GM18870 (cell line): ENCODE data around the gene HACD3.

Experiments
- ATAC-seq: cut with Tn5 transposase; IDR thresholded peaks from one replicate; pipeline ENCODE4 v1.9.1; 2021; ENCODE audit warnings: moderate library complexity; ENCODE audit not compliant: unreplicated experiment

The HACD3 gene

DNA sequence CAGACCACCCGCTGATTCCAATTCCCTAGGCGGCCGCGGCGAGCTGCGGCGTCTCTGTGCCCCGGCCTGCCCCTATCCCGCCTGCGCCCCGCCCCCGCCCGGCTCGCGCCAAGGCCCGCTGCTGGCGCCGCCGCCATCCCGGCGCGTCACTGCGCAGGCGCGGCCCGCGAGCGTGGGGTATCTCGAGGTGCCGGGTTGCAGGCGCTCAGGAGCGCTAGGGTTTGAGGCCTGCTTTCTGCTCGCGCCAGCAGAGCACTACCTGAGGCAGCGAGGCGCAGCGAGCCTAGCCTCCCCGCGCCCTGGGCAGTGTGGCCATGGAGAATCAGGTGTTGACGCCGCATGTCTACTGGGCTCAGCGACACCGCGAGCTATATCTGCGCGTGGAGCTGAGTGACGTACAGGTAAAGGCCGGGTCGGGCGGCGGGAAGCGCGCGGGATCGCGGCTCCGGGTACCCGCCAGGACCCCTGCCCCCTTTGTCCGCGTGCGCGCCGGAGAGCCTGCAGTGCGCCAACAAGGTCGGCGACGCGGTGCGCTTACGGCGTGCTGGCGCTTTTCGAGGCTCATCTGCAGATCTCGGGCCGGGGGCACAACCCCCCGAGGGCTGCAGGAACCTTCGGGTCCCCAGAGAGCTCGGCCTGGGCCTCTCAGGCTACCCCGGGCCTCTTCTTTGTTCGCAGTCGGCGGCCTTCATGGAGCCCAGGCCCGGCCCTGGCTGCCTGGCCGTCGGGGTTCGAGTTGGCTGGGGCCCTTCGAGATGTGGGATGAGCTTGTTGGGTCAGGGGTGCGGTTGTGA is at the start of gene HACD3:
Gene HACD3, plus strand, starts transcription at position 146 of the 794 bp plus-strand sequence. Its CDS starts 169 bp downstream, at position 315.
- peak; percentile 51 for ATAC-seq

GRCh38 chr15:65484876-65485275 is 45.4 kb upstream of the HACD3 start:
- ATAC-seq, result no peak

DNA sequence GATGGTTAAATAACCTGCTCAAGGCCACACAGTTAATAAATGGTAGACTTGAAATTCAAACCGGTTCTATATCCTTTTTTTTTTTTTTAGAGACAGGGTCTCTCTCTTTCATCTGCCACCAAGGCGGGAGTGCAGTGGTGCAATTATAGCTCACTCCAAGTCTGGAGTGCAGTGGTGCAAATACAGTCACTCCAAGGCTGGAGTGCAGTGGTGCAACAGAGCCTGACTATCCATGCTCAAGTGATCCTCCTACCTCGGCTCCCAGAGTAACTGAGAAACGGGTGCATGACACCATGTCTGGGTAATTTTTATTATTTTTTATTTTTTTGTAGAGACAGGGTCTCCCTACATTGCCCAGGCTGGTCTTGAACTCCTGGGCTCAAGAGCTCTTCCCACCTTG is 36.2 kb upstream of the HACD3 start:
- no peak for ATAC-seq

- no peak for ATAC-seq
These were observed 20.9 kb upstream of the HACD3 start for GRCh38 chr15:65509321-65509720.

DNA sequence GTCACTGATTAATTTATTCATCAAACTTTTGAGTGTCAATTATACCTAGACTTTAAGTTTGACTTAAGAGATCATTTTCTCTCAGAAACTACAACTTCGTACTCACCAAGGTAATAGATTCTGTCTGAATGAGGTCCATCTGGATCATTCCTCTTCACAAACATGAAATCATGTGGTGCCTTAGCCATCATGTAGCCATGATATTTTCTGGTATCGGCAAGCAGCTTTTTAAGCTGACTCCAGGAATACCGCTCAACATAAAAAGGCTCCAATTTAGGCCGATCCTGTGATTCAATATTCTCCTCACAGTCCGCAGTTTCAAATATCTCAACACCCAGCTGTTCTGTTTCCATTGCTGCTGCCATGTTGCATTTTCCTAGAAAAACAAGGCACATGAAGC is 18.1 kb upstream of the HACD3 start:
- ATAC-seq, result no peak

DNA sequence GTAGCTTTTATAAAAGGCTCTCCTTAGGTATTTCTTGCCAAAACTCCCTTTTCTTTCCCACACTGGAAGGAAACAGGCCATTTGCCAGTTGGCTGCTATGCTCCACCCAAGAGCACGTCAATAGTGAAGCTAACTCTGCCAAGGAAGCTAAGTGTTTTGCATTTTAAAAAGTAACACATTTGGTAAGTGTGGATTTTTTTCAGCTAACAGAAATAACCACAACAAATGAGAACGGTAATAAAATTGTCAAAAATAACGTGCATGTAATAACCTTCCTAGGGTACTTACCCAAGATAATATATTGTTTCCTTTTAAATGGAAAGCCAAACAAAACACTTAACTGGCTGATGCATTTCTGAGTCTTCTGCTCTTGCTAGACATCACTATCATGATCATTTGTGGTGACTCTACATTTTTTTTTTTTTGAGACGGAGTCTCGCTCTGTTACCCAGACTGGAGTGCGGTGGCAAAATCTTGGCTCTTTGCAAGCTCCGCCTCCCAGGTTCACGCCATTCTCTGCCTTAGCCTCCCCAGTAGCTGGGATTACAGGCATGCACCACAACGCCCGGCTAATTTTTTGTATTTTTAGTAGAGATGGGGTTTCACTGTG is 17.4 kb upstream of the HACD3 start:
- ATAC-seq, result no peak

- peak; percentile 78 for ATAC-seq
These were observed 13.0 kb upstream of the HACD3 start, which contains the start of gene DPP8 for GRCh38 chr15:65516997-65517865. Gene DPP8, minus strand, starts transcription at chr15:65517689. Its CDS starts 5,136 bp downstream, at chr15:65512553.

GRCh38 chr15:65517866-65518207 is 12.4 kb upstream of the HACD3 start:
- no peak for ATAC-seq

DNA sequence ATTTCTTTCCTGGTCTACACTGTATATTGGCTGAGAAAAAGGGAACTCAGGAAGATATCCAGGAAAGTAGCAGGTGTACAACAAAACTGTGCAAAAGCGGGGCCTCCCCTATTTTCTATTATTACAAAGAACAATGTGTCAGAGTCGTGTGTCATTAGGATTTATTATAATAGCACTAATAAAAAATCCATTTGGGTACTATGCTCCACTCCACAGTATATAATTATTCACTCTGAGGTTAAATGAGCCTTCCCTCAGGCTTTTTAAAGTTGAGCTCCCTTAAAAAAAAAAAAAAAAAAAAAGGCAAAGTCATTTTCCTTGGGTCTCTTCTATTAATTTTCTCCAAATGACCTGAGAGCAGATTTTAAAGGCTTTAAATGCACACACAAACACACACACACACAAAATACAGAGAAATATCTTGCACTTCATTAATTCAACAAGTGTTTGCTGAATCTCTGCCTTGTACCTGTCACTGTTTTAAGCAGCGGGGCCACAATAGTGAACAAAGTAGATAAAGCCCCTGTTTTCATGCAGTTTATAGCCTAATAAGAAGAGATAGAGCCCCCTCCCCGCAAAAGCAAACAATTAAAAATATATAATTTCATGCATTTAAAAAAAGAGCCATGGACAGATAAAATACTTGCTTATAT is 11.5 kb upstream of the HACD3 start:
- ATAC-seq, result no peak

GRCh38 chr15:65521350-65521749 is 8.9 kb upstream of the HACD3 start:
- no peak for ATAC-seq

DNA sequence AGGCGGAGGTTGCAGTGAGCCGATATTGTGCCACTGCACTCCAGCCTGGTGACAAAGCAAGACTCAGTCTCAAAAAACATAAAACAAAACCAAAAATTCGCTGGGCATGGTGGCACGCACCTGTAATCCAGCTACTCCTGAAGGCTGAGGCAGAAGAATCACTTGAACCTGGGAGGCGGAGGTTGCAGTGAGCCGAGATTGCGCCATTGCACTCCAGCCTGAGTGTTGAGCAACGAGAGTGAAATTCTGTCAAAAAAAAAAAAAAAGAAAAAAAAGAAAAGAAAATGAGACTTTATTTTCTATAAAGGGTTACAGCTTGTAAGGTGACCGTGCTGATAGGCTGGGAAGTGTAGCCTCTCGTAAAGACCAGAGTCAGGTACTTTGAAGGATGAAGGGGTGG is 6.0 kb upstream of the HACD3 start:
- ATAC-seq, result no peak

- no peak for ATAC-seq
These were observed 4.6 kb upstream of the HACD3 start for GRCh38 chr15:65525622-65526021.

DNA sequence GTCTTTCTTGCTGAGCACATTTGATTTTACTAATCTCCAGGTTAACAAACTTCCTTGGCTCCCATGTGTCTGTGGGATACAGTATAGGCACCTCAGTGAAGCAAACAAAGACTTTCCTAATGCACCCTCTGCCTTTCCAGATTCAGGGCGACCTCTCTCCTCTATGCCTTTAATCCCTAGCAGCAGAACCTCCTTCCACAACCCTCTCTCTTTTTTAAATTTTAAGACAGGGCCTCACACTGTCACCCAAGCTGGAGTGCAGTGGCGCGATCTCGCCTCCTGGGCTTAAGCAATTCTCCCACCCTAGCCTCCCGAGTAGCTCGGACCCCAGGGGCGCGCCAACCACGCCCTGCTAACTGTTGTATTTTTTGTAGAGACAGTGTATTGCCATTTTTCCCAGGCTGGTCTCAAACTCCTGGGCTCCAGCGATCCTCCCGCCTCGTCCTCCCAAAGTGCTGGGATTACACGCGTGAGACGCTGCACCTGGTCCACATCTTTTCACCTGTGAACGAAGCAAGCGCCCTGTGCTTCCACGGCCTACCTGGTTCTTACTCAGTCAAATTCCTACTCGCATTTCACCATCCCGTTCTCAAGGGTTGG is 1.7 kb upstream of the HACD3 start:
- no peak for ATAC-seq

GRCh38 chr15:65529762-65530317 is 423 bp upstream of the HACD3 start:
- ATAC-seq, result peak; percentile 17

- ATAC-seq, result no peak
These were observed 2.4 kb downstream of the HACD3 start for GRCh38 chr15:65532738-65533051.

- no peak for ATAC-seq
These were observed 2.9 kb downstream of the HACD3 start for GRCh38 chr15:65533057-65533756.

DNA sequence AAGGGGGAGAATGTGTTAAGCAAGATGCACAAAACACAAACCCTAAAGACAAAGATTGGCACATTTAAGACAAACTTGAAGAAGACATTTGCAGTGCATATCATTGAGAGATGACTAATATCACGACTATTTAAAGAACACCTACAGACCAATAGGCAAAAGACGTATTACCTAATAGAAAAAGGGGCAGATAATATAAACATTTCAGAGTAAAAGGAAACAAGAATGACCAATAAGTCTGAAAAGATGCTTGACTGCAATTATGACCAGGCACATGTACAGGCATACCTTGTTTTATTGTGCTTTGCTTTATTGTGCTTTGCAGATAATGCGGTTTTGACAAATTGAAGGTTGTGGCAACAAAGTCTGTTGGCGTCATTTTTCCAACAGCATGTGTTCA is 4.9 kb downstream of the HACD3 start:
- ATAC-seq, result no peak

GRCh38 chr15:65540314-65540713 is 10.1 kb downstream of the HACD3 start:
- no peak for ATAC-seq

- ATAC-seq, result no peak
These were observed 11.1 kb downstream of the HACD3 start for GRCh38 chr15:65541231-65541820.

DNA sequence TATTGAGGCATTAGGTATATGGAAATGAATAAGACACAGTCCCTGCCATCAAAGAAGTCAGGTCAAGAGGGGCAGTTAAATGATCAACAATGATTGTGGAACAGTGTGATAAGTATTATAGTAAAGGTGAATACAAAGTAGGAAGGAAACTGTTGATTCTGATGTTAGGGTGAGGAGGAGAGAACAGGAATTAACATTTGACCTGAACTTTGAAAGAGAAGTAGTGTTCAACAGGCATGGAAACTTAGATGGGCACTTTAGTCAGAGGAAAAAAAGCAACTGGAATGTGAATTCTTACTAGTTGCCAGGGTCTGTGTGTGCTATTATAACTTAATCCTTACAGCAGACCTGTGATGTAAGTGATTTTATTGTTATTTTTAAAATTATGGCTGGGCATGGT is 17.6 kb downstream of the HACD3 start:
- ATAC-seq, result no peak
